GM12878 (cell line): ENCODE measurements around the gene TAF11L3. TPM values are rescaled to one million over a fixed set of nuclear protein-coding genes. Genes with fewer than 3 reads are reported as not detected.

Experiments used
- ATAC-seq: fragments of 200-7000 bp; cut with Tn5 transposase; 3 replicates; pipeline ENCODE4 v1.9.1; 2020; ENCODE audit warnings: mild to moderate bottlenecking, moderate library complexity
- BruUV-seq: library from RNA; stranded (reverse); fragments of 400-500 nt; replicated peaks from 2 replicates; lab custom pipeline; 2021; lab: Mats Ljungman, UMichigan
- CTCF ChIA-PET: fragments of 300-600 bp; sonication (Branson Sonifier 250); formaldehyde crosslinking; extraction: SDS; loops from one replicate; lab custom pipeline; 2021; ENCODE audit warnings: inconsistent platforms; lab: Yijun Ruan, JAX
- POLR2A ChIA-PET: fragments of 350-600 bp; formaldehyde crosslinking; extraction: SDS; loops from one replicate; lab custom pipeline; 2021; ENCODE audit warnings: inconsistent platforms; lab: Charles Lee
- RAD21 ChIA-PET: fragments of 300-600 bp; sonication (Branson Sonifier 250); formaldehyde crosslinking; loops from one replicate; lab custom pipeline; 2023; ENCODE audit warnings: antibody characterized with exemption; ENCODE audit not compliant: unreplicated experiment; lab: Charles Lee
- SMC1A ChIA-PET: fragments of 300-600 bp; sonication (Branson Sonifier 250); formaldehyde crosslinking; loops from one replicate; lab custom pipeline; 2023; ENCODE audit not compliant: unreplicated experiment, uncharacterized antibody; lab: Charles Lee
- DNase-seq: peaks from one replicate; pipeline ENCODE4 v3.0.0-alpha.2; 2011; ENCODE audit warnings: low read depth, low spot score
- FAIRE-seq: peaks from 3 replicates; lab custom pipeline; 2011; peaks lifted over from hg19 to GRCh38; lab: Jason Lieb, UNC
- H2AFZ ChIP-seq: 2 replicates; pipeline ENCODE4 v1.6.0; 2011; ENCODE audit warnings: low read depth, low read length, control low read depth; ENCODE audit not compliant: control insufficient read depth
- H3K27ac ChIP-seq: 2 replicates; pipeline ENCODE4 v1.5.1; 2011; ENCODE audit warnings: control low read depth; ENCODE audit not compliant: control insufficient read depth, insufficient read depth
- H3K27me3 ChIP-seq, 2 experiments: replicated peaks in 1 of 2; 2 replicates each; pipeline versions ENCODE4 v1.6.0 to v1.6.1; 2011; ENCODE audit warnings: low read length in 1 of 2; ENCODE audit not compliant: control insufficient read depth in 2 of 2, insufficient read depth in 2 of 2
- H3K36me3 ChIP-seq, 2 experiments: 2 replicates each; pipeline ENCODE4 v1.5.1; 2011; ENCODE audit warnings: low read length in 1 of 2; ENCODE audit not compliant: control insufficient read depth in 2 of 2, insufficient read depth in 2 of 2
- H3K4me1 ChIP-seq: 2 replicates; pipeline ENCODE4 v1.6.1; 2011; ENCODE audit warnings: mild to moderate bottlenecking, low read length, moderate library complexity, mixed read lengths; ENCODE audit not compliant: control insufficient read depth, insufficient read depth
- H3K4me2 ChIP-seq: 2 replicates; pipeline ENCODE4 v1.6.0; 2011; ENCODE audit warnings: control low read depth; ENCODE audit not compliant: control insufficient read depth, insufficient read depth
- H3K4me3 ChIP-seq: fragments of 200-600 bp; sonication (generic); 2 replicates; pipeline ENCODE4 v1.5.1; 2016
- H3K79me2 ChIP-seq: 2 replicates; pipeline ENCODE4 v1.6.0; 2011; ENCODE audit warnings: low read length; ENCODE audit not compliant: control insufficient read depth, insufficient read depth
- H3K9ac ChIP-seq: 2 replicates; pipeline ENCODE4 v1.8.0; 2011; ENCODE audit warnings: low read length, control low read depth, mixed read lengths; ENCODE audit not compliant: control insufficient read depth, insufficient read depth
- H3K9me3 ChIP-seq: replicated peaks from 3 replicates; pipeline ENCODE4 v1.5.1; 2011; ENCODE audit warnings: mild to moderate bottlenecking, low read length; ENCODE audit not compliant: control insufficient read depth, insufficient read depth
- H4K20me1 ChIP-seq: 2 replicates; pipeline ENCODE4 v1.6.0; 2011; ENCODE audit not compliant: control insufficient read depth, insufficient read depth
- CBFB ChIP-seq: IDR thresholded peaks from 2 replicates; pipeline ENCODE4 v1.6.1; 2016; ENCODE audit warnings: antibody characterized with exemption, low read depth
- JUNB ChIP-seq: IDR thresholded peaks from 2 replicates; pipeline ENCODE4 v1.6.1; 2016; ENCODE audit warnings: antibody characterized with exemption, mild to moderate bottlenecking
- KDM1A ChIP-seq: fragments of 200-600 bp; sonication (generic); IDR thresholded peaks from 2 replicates; pipeline ENCODE4 v1.6.1; 2016; ENCODE audit warnings: borderline replicate concordance
- NR2C2 ChIP-seq: IDR thresholded peaks from 2 replicates; pipeline ENCODE4 v1.6.1; 2011; ENCODE audit warnings: borderline replicate concordance, low read depth; ENCODE audit not compliant: control insufficient read depth, insufficient read length
- POLR2A ChIP-seq: IDR thresholded peaks from 2 replicates; pipeline ENCODE4 v1.6.1; 2011; ENCODE audit warnings: low read depth, mild to moderate bottlenecking, low read length
- SREBF2 ChIP-seq: IDR thresholded peaks from 2 replicates; pipeline ENCODE4 v1.6.1; 2012; ENCODE audit warnings: mild to moderate bottlenecking, low read length
- STAT3 ChIP-seq: IDR thresholded peaks from 2 replicates; pipeline ENCODE4 v1.6.1; 2011; ENCODE audit warnings: low read depth, low read length, improper control_type of control experiment
- TARDBP ChIP-seq: IDR thresholded peaks from 2 replicates; pipeline ENCODE4 v1.6.1; 2016; ENCODE audit warnings: borderline replicate concordance
- ZNF207 ChIP-seq: fragments of 450-650 bp; IDR thresholded peaks from 2 replicates; pipeline ENCODE4 v1.6.1; 2014; ENCODE audit warnings: antibody characterized with exemption, mild to moderate bottlenecking, borderline replicate concordance
- WGBS: methylation state at CpG from one replicate; pipeline ENCODE4 v1.1.6; 2016; ENCODE audit warnings: low lambda C conversion rate; ENCODE audit not compliant: insufficient replicate concordance, insufficient coverage; ENCODE audit errors: missing lambda C conversion rate; 5-methylcytosine and 5-hydroxymethylcytosine counted together
- in situ Hi-C: fragments of 300-500 bp; cut with MboI; formaldehyde crosslinking; loops from 9 replicates; pipeline ENCODE4 v1.14.3; 2018; ENCODE audit warnings: mixed read lengths
- intact Hi-C: fragments of 100-400 bp; cut with micrococcal nuclease; formaldehyde crosslinking; loops from one replicate; pipeline ENCODE4 v1.14.2; 2022; ENCODE audit not compliant: unreplicated experiment
- polyA plus RNA-seq, 11 experiments: library from polyadenylated mRNA; depleted of rRNA in 4 of 11; unstranded in 6 of 11; stranded (reverse) in 5 of 11; fragments of >200 nt; fragmentation: Nextera tagmentation in 4 of 11; fragmentation: Illumina TruSeq in 1 of 11; extraction: Ambion mirVana in 4 of 11; extraction: Trizol in 1 of 11; gene quantifications; 1 replicate in 1 of 11; 2 replicates in 10 of 11; pipeline versions ENCODE4 v1.2.1 to v1.2.3, GENCODE V29; 2011 to 2016; ENCODE audit warnings: inconsistent platforms in 2 of 11, missing spikeins in 2 of 11, low read depth in 1 of 11
- total RNA-seq, 4 experiments: library from RNA; depleted of rRNA in 3 of 4; stranded (reverse); fragments of >200 nt in 3 of 4; fragmentation: Illumina TruSeq in 1 of 4; extraction: Trizol in 1 of 4; gene quantifications; 2 replicates each; pipeline versions ENCODE4 v1.2.1 to v1.2.3, GENCODE V29; 2013 to 2021
- TF ChIP-seq, protein P1 (sequence below): fragments of 450-650 bp; IDR thresholded peaks from 2 replicates; pipeline ENCODE4 v1.6.1; 2017; ENCODE audit warnings: mild to moderate bottlenecking, moderate library complexity
- TF ChIP-seq, protein P2 (sequence below): fragments of 150-350 bp; IDR thresholded peaks from 2 replicates; pipeline ENCODE4 v1.6.1; 2016; ENCODE audit warnings: low read depth, low read length
- TF ChIP-seq, protein P3 (sequence below): IDR thresholded peaks from 2 replicates; pipeline ENCODE4 v1.6.1; 2011; ENCODE audit warnings: borderline replicate concordance, low read depth, mild to moderate bottlenecking, moderate library complexity, low read length; ENCODE audit not compliant: insufficient read depth, poor library complexity, severe bottlenecking
- TF ChIP-seq, protein P4 (sequence below): IDR thresholded peaks from 2 replicates; pipeline ENCODE4 v1.6.1; 2011; ENCODE audit warnings: borderline replicate concordance, low read depth, mild to moderate bottlenecking, moderate library complexity, mixed read lengths, low read length; ENCODE audit not compliant: insufficient read depth; ENCODE audit errors: extremely low read length

The TAF11L3 gene
- total and polyA plus RNA-seq, 10 of the 15 experiments (the other 5 are each of a cell fraction or from before 2014, with no cell fraction given): not detected

DNA sequence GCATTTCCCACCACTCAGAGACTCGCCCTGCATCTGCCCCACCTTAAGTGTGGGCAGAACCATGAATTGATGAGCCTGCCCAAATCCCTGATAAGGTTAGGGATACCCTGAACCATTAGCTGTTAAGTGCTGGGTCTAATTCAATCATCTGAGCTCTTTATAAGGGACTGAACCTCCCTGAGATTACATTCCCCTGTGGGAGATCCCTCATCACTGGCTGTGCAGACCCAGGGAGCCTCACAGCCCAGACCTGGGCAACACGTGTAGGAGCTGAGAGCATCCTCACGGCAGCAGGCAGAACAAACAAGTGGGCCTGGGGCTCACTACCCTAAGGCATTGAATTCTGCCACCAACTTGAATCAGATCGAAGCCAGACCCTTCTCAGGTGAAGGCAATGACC, 20.7 kb upstream of the TAF11L3 start:
- Histone ChIP-seq H3K9me3 (no peaks in the 10 kb centered on the region), H3K27ac (no peak overlapping the region), H3K4me3 (no peak overlapping the region), H3K36me3 (no peaks in the 10 kb centered on the region), H3K27me3 (no peaks in the 10 kb centered on the region), H3K79me2 (no peaks in the 10 kb centered on the region), H3K9ac (no peak overlapping the region), H3K4me1 (no peaks in the 10 kb centered on the region), H2AFZ (no peak overlapping the region), H4K20me1 (no peaks in the 10 kb centered on the region), H3K4me2 (no peak overlapping the region)
- ChIA-PET RAD21 (interaction anchor here (2.0 kb wide), 1 partner anchor 282 kb away, joined by 5 read pairs; no protein-coding TSS in a partner anchor), SMC1A (no interaction called here), POLR2A (no interaction called here), CTCF (no interaction called here)
- BruUV-seq: no TSS peak
- 23% methylated on average over 4 of the region's 4 CpGs for WGBS
- ATAC-seq (no peak), DNase-seq (no peak), FAIRE-seq (no peak)
- intact Hi-C loops: no loop called here
- in situ Hi-C loops: no loop called here
- TF ChIP-seq, protein P1, sequence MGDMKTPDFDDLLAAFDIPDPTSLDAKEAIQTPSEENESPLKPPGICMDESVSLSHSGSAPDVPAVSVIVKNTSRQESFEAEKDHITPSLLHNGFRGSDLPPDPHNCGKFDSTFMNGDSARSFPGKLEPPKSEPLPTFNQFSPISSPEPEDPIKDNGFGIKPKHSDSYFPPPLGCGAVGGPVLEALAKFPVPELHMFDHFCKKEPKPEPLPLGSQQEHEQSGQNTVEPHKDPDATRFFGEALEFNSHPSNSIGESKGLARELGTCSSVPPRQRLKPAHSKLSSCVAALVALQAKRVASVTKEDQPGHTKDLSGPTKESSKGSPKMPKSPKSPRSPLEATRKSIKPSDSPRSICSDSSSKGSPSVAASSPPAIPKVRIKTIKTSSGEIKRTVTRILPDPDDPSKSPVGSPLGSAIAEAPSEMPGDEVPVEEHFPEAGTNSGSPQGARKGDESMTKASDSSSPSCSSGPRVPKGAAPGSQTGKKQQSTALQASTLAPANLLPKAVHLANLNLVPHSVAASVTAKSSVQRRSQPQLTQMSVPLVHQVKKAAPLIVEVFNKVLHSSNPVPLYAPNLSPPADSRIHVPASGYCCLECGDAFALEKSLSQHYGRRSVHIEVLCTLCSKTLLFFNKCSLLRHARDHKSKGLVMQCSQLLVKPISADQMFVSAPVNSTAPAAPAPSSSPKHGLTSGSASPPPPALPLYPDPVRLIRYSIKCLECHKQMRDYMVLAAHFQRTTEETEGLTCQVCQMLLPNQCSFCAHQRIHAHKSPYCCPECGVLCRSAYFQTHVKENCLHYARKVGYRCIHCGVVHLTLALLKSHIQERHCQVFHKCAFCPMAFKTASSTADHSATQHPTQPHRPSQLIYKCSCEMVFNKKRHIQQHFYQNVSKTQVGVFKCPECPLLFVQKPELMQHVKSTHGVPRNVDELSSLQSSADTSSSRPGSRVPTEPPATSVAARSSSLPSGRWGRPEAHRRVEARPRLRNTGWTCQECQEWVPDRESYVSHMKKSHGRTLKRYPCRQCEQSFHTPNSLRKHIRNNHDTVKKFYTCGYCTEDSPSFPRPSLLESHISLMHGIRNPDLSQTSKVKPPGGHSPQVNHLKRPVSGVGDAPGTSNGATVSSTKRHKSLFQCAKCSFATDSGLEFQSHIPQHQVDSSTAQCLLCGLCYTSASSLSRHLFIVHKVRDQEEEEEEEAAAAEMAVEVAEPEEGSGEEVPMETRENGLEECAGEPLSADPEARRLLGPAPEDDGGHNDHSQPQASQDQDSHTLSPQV: no peak
- TF ChIP-seq NR2C2 (no peak), CBFB (no peak), KDM1A (no peak), JUNB (no peak), SREBF2 (no peak), TARDBP (no peak), POLR2A (no peak), ZNF207 (no peak), STAT3 (no peak)
- TF ChIP-seq, protein P2, sequence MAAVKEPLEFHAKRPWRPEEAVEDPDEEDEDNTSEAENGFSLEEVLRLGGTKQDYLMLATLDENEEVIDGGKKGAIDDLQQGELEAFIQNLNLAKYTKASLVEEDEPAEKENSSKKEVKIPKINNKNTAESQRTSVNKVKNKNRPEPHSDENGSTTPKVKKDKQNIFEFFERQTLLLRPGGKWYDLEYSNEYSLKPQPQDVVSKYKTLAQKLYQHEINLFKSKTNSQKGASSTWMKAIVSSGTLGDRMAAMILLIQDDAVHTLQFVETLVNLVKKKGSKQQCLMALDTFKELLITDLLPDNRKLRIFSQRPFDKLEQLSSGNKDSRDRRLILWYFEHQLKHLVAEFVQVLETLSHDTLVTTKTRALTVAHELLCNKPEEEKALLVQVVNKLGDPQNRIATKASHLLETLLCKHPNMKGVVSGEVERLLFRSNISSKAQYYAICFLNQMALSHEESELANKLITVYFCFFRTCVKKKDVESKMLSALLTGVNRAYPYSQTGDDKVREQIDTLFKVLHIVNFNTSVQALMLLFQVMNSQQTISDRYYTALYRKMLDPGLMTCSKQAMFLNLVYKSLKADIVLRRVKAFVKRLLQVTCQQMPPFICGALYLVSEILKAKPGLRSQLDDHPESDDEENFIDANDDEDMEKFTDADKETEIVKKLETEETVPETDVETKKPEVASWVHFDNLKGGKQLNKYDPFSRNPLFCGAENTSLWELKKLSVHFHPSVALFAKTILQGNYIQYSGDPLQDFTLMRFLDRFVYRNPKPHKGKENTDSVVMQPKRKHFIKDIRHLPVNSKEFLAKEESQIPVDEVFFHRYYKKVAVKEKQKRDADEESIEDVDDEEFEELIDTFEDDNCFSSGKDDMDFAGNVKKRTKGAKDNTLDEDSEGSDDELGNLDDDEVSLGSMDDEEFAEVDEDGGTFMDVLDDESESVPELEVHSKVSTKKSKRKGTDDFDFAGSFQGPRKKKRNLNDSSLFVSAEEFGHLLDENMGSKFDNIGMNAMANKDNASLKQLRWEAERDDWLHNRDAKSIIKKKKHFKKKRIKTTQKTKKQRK: no peak
- TF ChIP-seq, protein P3, sequence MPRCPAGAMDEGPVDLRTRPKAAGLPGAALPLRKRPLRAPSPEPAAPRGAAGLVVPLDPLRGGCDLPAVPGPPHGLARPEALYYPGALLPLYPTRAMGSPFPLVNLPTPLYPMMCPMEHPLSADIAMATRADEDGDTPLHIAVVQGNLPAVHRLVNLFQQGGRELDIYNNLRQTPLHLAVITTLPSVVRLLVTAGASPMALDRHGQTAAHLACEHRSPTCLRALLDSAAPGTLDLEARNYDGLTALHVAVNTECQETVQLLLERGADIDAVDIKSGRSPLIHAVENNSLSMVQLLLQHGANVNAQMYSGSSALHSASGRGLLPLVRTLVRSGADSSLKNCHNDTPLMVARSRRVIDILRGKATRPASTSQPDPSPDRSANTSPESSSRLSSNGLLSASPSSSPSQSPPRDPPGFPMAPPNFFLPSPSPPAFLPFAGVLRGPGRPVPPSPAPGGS: no peak
- TF ChIP-seq, protein P4, sequence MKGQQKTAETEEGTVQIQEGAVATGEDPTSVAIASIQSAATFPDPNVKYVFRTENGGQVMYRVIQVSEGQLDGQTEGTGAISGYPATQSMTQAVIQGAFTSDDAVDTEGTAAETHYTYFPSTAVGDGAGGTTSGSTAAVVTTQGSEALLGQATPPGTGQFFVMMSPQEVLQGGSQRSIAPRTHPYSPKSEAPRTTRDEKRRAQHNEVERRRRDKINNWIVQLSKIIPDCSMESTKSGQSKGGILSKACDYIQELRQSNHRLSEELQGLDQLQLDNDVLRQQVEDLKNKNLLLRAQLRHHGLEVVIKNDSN: no peak
